GM19023 (cell line): ENCODE data around the gene CEMIP2.
"Not testable (repeated sequence)": the region's sequence is repeated elsewhere in the genome, so short reads cannot be mapped to it uniquely, and the experiment has no call there.

ENCODE experiments used
- ATAC-seq: cut with Tn5 transposase; IDR thresholded peaks from one replicate; pipeline ENCODE4 v1.9.1; 2021; ENCODE audit warnings: mild to moderate bottlenecking, moderate library complexity; ENCODE audit not compliant: unreplicated experiment

CEMIP2 gene

GRCh38 chr9:71716138-71716909 lies 52.0 kb downstream of the CEMIP2 start:
- no peak for ATAC-seq

- no peak for ATAC-seq
Measured at GRCh38 chr9:71710856-71711255, 57.5 kb downstream of the CEMIP2 start.

- no peak for ATAC-seq
Measured at GRCh38 chr9:71710201-71710600, 58.1 kb downstream of the CEMIP2 start.

- no peak for ATAC-seq
Measured at GRCh38 chr9:71709384-71709783, 58.9 kb downstream of the CEMIP2 start.

- ATAC-seq = no peak
Measured at GRCh38 chr9:71706176-71706575, 62.1 kb downstream of the CEMIP2 start.

GRCh38 chr9:71704796-71705195 lies 63.5 kb downstream of the CEMIP2 start:
- ATAC-seq = no peak

GRCh38 chr9:71703172-71703872 lies 65.0 kb downstream of the CEMIP2 start:
- ATAC-seq = no peak

GRCh38 chr9:71697882-71698281 lies 70.4 kb downstream of the CEMIP2 start:
- ATAC-seq = no peak

- no peak for ATAC-seq
Measured at GRCh38 chr9:71694332-71694731, 74.0 kb downstream of the CEMIP2 start.

GRCh38 chr9:71693607-71694006 lies 74.7 kb downstream of the CEMIP2 start:
- no peak for ATAC-seq

GRCh38 chr9:71692337-71692736 lies 76.0 kb downstream of the CEMIP2 start:
- no peak for ATAC-seq

- ATAC-seq = not testable (repeated sequence)
Measured at GRCh38 chr9:71691576-71691975, 76.7 kb downstream of the CEMIP2 start.

- ATAC-seq = no peak
Measured at GRCh38 chr9:71690689-71691435, 77.5 kb downstream of the CEMIP2 start.

GRCh38 chr9:71690063-71690688 lies 78.1 kb downstream of the CEMIP2 start:
- no peak for ATAC-seq

GRCh38 chr9:71687676-71688075 lies 80.6 kb downstream of the CEMIP2 start:
- no peak for ATAC-seq

GRCh38 chr9:71685988-71686387 lies 82.3 kb downstream of the CEMIP2 start:
- no peak for ATAC-seq

GRCh38 chr9:71685394-71685793 lies 82.9 kb downstream of the CEMIP2 start:
- ATAC-seq = no peak

- no peak for ATAC-seq
Measured at GRCh38 chr9:71684566-71684965, 83.7 kb downstream of the CEMIP2 start.

GRCh38 chr9:71683598-71684235 lies 84.6 kb downstream of the CEMIP2 start:
- ATAC-seq = no peak

GRCh38 chr9:71681708-71682272 lies 86.5 kb downstream of the CEMIP2 start:
- ATAC-seq = no peak
